BE2C (cell line): ENCODE results near the gene GPR37.

Experiments
- DNase-seq: peaks from one replicate; pipeline ENCODE4 v3.0.0-alpha.2; 2020
- H3K27me3 ChIP-seq: fragments of 250-450 bp; sonication (Bioruptor Pico); 2 replicates; pipeline ENCODE4 v1.5.1; 2020; ENCODE audit warnings: mild to moderate bottlenecking
- H3K36me3 ChIP-seq: fragments of 250-450 bp; sonication (Bioruptor Pico); 2 replicates; pipeline ENCODE4 v1.5.1; 2020; ENCODE audit warnings: mild to moderate bottlenecking
- H3K4me1 ChIP-seq: fragments of 250-450 bp; sonication (Bioruptor Pico); 2 replicates; pipeline ENCODE4 v1.5.1; 2020
- H3K4me3 ChIP-seq: 2 replicates; pipeline ENCODE4 v1.5.1; 2011; ENCODE audit warnings: low read depth, low read length
- H3K9me3 ChIP-seq: fragments of 250-450 bp; sonication (Bioruptor Pico); 2 replicates; pipeline ENCODE4 v1.5.1; 2020
- CTCF ChIP-seq: IDR thresholded peaks from 2 replicates; pipeline ENCODE4 v1.5.1; 2012; ENCODE audit warnings: mild to moderate bottlenecking, low read depth, low read length

GPR37 gene

GRCh38 chr7:124808206-124808605 lies 42.6 kb upstream of the GPR37 start:
- H3K4me1 ChIP-seq, result no peaks in the 10 kb centered on the region
- TF ChIP-seq CTCF, result no peak
- H3K36me3 ChIP-seq, result no peaks in the 10 kb centered on the region
- no peak for DNase-seq
- H3K27me3 ChIP-seq, result no peaks in the 10 kb centered on the region
- H3K9me3 ChIP-seq, result no peaks in the 10 kb centered on the region
- H3K4me3 ChIP-seq, result no peak overlapping the region

- no peak for TF ChIP-seq CTCF
- Histone ChIP-seq H3K9me3 (no peaks in the 10 kb centered on the region), H3K4me3 (no peak overlapping the region), H3K36me3 (no peaks in the 10 kb centered on the region), H3K27me3 (no peaks in the 10 kb centered on the region), H3K4me1 (no peaks in the 10 kb centered on the region)
- DNase-seq, result no peak
Measured at GRCh38 chr7:124801330-124801895, 35.8 kb upstream of the GPR37 start.

- TF ChIP-seq CTCF, result no peak
- Histone ChIP-seq H3K4me1 (no peaks in the 10 kb centered on the region), H3K27me3 (no peaks in the 10 kb centered on the region), H3K36me3 (no peaks in the 10 kb centered on the region), H3K9me3 (no peaks in the 10 kb centered on the region), H3K4me3 (no peak overlapping the region)
- no peak for DNase-seq
Measured at GRCh38 chr7:124800386-124800785, 34.8 kb upstream of the GPR37 start.

GRCh38 chr7:124799448-124799847 lies 33.9 kb upstream of the GPR37 start:
- no peak for DNase-seq
- Histone ChIP-seq H3K36me3 (no peaks in the 10 kb centered on the region), H3K27me3 (no peaks in the 10 kb centered on the region), H3K9me3 (no peaks in the 10 kb centered on the region), H3K4me3 (no peak overlapping the region), H3K4me1 (no peaks in the 10 kb centered on the region)
- no peak for TF ChIP-seq CTCF

- Histone ChIP-seq H3K36me3 (no peaks in the 10 kb centered on the region), H3K9me3 (no peaks in the 10 kb centered on the region), H3K4me3 (no peak overlapping the region), H3K4me1 (no peaks in the 10 kb centered on the region), H3K27me3 (no peaks in the 10 kb centered on the region)
- DNase-seq, result no peak
- no peak for TF ChIP-seq CTCF
Measured at GRCh38 chr7:124796771-124797170, 31.2 kb upstream of the GPR37 start.

GRCh38 chr7:124792696-124793095 lies 27.1 kb upstream of the GPR37 start:
- Histone ChIP-seq H3K4me1 (no peaks in the 10 kb centered on the region), H3K9me3 (no peaks in the 10 kb centered on the region), H3K4me3 (no peak overlapping the region), H3K36me3 (no peaks in the 10 kb centered on the region), H3K27me3 (no peaks in the 10 kb centered on the region)
- DNase-seq, result no peak
- TF ChIP-seq CTCF, result no peak
